Breast epithelium (tissue), 3 donors: ENCODE measurements around the gene AKIP1.
"Not testable (repeated sequence)": the region's sequence is repeated elsewhere in the genome, so short reads cannot be mapped to it uniquely, and the experiment has no call there.

ENCODE experiments used
- POLR2A ChIP-seq: fragments of 450-650 bp; IDR thresholded peaks from one replicate; pipeline ENCODE4 v1.6.1; 2016; ENCODE audit warnings: antibody characterized with exemption, mild to moderate bottlenecking, moderate library complexity
- POLR2AphosphoS5 ChIP-seq, 3 donors: sonication (generic); formaldehyde crosslinking; IDR thresholded peaks; one replicate each; pipeline ENCODE4 v1.6.1; 2017; ENCODE audit warnings: antibody characterized with exemption in 3 of 3
- TF ChIP-seq, protein P1 (sequence below), 3 donors: fragments of 450-650 bp; IDR thresholded peaks; one replicate each; pipeline ENCODE4 v1.5.1; 2016 to 2017; ENCODE audit warnings: antibody characterized with exemption in 3 of 3, mild to moderate bottlenecking in 3 of 3, moderate library complexity in 3 of 3

DNA sequence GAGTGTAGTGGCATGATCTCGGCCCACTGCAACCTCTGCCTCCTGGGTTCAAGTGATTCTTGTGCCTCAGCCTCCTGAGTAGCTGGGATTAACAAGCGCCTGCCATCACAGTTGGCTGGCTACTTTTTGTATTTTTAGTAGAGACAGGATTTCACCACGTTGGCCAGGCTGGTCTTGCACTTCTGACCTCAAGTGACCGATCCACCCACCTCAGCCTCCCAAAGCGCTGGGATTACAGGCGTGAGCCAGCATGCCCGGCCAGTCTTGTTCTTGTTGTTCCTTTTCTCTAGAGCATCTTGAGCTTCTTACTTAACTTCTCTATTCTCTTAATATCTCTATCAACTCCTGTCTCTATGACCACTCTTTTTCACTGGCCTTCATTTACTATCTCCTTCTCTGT lies 29.4 kb upstream of the AKIP1 start:
- TF ChIP-seq, protein P1, sequence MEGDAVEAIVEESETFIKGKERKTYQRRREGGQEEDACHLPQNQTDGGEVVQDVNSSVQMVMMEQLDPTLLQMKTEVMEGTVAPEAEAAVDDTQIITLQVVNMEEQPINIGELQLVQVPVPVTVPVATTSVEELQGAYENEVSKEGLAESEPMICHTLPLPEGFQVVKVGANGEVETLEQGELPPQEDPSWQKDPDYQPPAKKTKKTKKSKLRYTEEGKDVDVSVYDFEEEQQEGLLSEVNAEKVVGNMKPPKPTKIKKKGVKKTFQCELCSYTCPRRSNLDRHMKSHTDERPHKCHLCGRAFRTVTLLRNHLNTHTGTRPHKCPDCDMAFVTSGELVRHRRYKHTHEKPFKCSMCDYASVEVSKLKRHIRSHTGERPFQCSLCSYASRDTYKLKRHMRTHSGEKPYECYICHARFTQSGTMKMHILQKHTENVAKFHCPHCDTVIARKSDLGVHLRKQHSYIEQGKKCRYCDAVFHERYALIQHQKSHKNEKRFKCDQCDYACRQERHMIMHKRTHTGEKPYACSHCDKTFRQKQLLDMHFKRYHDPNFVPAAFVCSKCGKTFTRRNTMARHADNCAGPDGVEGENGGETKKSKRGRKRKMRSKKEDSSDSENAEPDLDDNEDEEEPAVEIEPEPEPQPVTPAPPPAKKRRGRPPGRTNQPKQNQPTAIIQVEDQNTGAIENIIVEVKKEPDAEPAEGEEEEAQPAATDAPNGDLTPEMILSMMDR (IDR thresholded peaks at IDR 0.05), result not testable (repeated sequence)
- not testable (repeated sequence) for TF ChIP-seq POLR2A; POLR2AphosphoS5 (IDR thresholded peaks at IDR 0.05)
